NCI-H1417 (cell line): ENCODE measurements around the gene SAG.
A peak's percentile ranks its signal among the peaks of the same experiment; 100 is the strongest.
"Not testable (repeated sequence)": the region's sequence is repeated elsewhere in the genome, so short reads cannot be mapped to it uniquely, and the experiment has no call there.

Experiments
- DNase-seq, 3 experiments: peaks; one replicate each; lab custom pipeline; 2025; lab: John Stamatoyannopoulos, UW

The SAG gene

GRCh38 chr2:233356546-233357308, 49.1 kb downstream of the SAG start:
- no peak for DNase-seq

GRCh38 chr2:233358335-233358734, 50.7 kb downstream of the SAG start:
- no peak for DNase-seq

DNA sequence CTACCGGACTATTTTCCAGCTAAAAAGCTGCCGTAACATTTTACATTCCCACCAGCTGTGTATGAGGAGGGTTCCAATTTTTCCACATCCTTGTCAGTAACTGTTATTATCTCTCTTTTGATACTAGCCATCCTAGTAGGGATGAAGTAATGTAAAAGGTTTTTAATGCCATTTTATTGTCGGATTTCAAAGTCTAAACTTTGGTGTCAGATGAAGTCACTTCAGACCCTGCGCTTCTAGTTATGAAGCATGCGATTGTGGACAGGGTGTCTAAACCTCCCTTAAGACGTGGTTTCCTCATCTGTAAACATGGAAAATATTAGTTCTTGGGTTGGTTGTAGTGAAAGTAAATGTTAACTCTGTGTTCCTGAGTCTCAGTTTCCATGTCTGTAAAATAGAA, 51.3 kb downstream of the SAG start:
- no peak for DNase-seq

DNA sequence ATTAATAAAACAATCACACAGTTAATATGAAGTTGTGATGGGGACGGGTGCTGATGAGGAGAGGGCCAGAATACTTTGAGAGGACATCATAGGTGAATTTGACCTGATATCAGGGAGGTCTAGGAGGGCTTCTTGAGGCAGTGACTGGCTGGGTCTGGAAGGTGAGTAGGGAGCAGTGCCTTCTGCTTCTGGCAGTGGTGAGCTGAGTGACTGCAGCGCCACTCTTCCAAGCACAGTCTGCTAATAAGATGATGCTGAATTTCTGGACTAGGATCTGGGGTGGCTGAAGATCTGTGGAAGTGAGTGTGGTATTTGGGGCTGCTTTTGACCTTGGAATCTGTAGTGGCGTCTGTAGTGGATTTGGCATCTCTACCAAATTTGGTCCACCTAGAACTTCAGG, 52.2 kb downstream of the SAG start:
- DNase-seq: no peak

GRCh38 chr2:233360771-233361176, 53.2 kb downstream of the SAG start:
- DNase-seq: no peak

DNA sequence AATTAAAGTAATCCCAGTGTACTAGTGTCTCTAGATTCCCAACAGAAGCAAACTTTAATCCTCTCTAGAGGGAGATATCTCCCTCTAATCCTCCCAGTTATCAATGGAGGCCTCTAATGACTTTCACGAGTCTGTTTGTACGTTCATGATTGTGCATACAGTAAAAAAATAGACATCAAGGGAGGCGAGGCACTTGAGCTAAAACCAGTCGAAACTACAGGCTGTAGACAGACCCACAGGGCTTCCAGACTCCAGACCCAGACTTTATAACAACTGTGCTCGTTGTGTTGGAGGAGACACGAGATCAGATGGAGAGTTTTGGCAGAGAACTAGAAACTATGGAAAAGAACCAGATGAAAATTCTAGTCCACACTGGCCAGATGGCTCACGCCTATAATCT, 53.7 kb downstream of the SAG start:
- DNase-seq: no peak

- no peak for DNase-seq
These were observed 55.1 kb downstream of the SAG start for GRCh38 chr2:233362742-233363141.

DNA sequence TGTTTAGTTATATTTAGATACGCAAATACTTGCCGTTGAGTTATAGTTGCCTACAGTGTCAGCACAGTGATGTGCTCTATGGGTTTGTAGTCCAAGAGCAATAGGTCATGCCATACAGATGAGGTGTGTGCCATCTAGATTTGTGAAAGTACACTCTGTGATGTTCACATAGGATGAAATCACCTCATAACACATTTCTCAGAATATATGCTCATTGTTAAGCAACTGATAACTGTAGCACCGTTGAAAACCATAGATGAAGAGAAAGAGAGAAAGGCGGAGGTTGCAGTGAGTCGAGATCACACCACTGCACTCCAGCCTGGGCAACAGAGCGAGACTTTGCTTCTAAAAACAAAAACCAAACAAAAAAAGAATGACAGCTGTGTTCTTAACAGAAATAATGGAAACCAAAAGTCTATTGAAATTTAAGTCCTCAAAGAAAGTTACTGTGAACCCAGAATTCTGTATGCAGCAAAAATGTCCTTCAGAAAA, 56.2 kb downstream of the SAG start:
- no peak for DNase-seq

- no peak for DNase-seq
These were observed 58.4 kb downstream of the SAG start for GRCh38 chr2:233365861-233366520.

DNA sequence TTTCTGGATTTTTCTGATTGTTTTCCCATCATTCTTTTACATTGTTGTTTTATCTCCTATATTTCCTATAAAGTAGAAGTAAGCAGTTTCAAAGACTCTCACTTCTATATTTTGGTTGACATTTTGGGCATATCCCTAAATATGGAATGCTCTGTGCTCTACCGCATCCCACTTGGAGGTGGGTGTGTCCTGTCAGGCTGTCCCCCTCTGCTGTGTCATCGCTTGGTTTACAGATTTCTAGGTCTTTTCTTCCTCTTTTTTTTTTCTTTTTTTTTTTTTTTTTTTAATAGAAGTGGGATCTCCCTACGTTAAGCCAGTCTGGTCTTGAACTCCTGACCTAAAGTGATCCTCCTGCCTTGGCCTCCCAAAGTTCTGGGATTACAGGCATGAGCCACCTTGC, 60.0 kb downstream of the SAG start:
- no peak for DNase-seq

- no peak for DNase-seq
These were observed 61.1 kb downstream of the SAG start for GRCh38 chr2:233368756-233369155.

DNA sequence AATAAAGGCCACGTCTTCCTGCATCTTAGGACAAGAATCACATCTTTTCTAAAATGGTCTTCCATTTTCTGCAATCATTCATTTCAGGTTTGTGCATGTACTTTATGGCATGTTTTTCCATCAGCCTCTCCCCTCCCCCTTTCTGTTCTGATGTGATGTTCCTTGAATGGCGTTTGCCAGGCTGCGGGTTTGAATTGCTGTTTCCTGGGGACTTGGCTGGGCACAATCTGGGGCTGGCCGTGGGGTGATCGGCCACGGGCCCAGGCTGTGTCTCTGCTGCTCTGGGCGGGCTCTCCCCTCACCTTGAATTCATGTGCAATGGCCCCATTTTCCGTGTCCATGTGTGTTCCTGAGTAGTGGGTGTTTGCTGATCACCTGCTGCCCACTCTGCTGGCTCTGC, 61.8 kb downstream of the SAG start:
- DNase-seq: no peak

GRCh38 chr2:233369897-233370685, 62.5 kb downstream of the SAG start:
- DNase-seq: no peak

GRCh38 chr2:233371641-233372040, 64.0 kb downstream of the SAG start:
- DNase-seq: no peak

- DNase-seq: no peak
These were observed 65.2 kb downstream of the SAG start for GRCh38 chr2:233372855-233373254.

DNA sequence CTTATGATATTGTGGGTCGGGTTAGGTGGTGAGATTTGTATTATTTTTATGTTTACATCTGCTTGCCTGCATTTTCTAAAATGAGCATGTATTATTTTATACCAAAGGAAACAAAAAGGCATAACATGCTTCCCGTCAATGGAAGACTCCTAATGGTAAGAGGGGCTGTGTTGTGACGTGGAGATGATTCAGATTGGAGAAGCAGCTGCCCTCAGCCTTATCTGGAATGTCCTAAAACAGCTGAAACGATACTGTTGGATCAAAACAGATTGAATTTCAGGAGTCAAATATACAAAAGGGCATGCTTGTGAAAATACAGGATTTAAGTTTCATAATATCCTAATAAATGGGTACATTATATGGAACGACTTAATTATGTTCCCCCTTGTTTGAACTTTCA, 65.7 kb downstream of the SAG start:
- DNase-seq: no peak

DNA sequence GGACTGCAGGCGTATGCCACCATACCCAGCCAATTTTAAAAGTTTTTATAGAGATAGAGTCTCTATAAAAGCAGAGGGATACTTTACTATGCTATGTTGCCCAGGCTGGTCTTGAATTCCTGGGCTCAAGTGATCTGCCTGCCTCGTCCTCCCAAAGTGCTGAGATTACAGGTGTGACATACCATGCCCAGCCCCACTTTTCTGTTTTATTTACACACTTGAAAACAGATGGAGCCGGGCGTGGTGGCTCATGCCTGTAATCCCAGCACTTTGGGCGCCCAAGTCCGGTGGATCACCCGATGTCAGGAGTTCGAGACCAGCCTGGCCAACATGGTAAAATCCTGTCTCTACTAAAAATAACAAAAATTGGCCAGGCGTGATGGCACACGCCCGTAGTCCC, 67.2 kb downstream of the SAG start:
- DNase-seq: not testable (repeated sequence)

- DNase-seq: peak in 1 of 3 experiments; percentile 0
These were observed 68.1 kb downstream of the SAG start for GRCh38 chr2:233375490-233376314.

- no peak for DNase-seq
These were observed 71.4 kb downstream of the SAG start for GRCh38 chr2:233379034-233379433.

GRCh38 chr2:233379441-233379840, 71.8 kb downstream of the SAG start:
- no peak for DNase-seq

GRCh38 chr2:233380132-233380895, 72.7 kb downstream of the SAG start:
- no peak for DNase-seq
